ENCODE results near the gene ZBTB7A.

The ZBTB7A gene

DNA sequence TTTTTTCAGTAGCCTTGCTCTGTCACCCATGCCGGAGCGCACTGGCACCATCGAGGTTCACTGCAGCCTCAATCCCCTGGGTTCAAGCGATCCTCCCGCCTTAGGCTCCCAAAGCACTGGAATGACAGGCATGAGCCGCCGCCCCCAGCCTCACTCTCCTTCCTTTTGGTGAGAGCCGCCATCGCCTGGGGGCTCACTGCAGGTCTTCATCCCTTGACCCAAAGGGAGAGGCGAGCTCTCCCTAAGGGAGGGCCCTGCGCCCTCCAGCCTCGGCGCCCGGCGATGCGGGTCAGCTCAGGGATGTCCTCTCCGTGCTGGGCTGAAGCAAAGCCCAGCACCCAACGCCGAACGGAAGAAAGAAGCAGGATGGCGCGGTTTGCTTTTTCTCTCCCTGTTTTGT is 23.2 kb upstream of the ZBTB7A start:
- H3K9ac ChIP-seq (ENCODE audit: low read depth, low read length) = no peak overlapping the region
- no peaks in the 10 kb centered on the region for H3K9me3 ChIP-seq (ENCODE audit: control insufficient read depth, insufficient read depth, low read length)
- peaks cover 40% of the 10 kb centered on the region for H3K36me3 ChIP-seq (ENCODE audit: control insufficient read depth, insufficient read depth, low read length)
- no peaks in the 10 kb centered on the region for H3K27me3 ChIP-seq (ENCODE audit: control insufficient read depth, insufficient read depth, low read length)
- H3K4me1 ChIP-seq (ENCODE audit: control insufficient read depth, insufficient read depth, low read length) = no peaks in the 10 kb centered on the region
- H3K4me3 ChIP-seq (ENCODE audit: low read depth, low read length) = no peak overlapping the region

DNA sequence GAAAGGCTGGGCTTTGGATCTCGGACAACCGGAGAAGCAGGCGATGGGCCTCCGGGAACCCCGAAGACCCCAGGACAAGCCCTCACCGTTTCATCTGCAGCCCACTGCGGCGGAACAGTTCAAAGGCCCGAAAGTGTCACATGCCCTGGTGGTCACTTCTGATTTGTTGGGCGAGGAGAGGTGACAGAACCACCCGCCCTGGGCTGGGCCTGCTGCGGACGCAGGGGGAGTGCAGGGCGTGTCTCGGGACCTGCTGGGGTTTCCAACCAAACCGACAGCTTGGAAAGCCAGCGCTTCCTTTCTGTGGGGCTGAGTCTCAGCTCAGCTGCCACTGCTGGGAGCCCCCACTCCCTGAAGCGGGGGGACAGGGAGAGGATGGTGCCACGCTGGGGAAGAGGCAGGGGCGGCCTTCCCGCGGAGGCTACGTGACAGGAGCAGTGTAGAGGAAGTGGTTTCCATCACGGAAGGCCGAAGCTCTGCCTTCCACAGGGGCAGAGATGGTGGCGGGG is 22.8 kb upstream of the ZBTB7A start:
- H3K9me3 ChIP-seq (ENCODE audit: control insufficient read depth, insufficient read depth, low read length) = no peaks in the 10 kb centered on the region
- H3K27me3 ChIP-seq (ENCODE audit: control insufficient read depth, insufficient read depth, low read length) = no peaks in the 10 kb centered on the region
- H3K4me1 ChIP-seq (ENCODE audit: control insufficient read depth, insufficient read depth, low read length) = no peaks in the 10 kb centered on the region
- peaks cover 35% of the 10 kb centered on the region for H3K36me3 ChIP-seq (ENCODE audit: control insufficient read depth, insufficient read depth, low read length)
- no peak overlapping the region for H3K4me3 ChIP-seq (ENCODE audit: low read depth, low read length)
- H3K9ac ChIP-seq (ENCODE audit: low read depth, low read length) = no peak overlapping the region

DNA sequence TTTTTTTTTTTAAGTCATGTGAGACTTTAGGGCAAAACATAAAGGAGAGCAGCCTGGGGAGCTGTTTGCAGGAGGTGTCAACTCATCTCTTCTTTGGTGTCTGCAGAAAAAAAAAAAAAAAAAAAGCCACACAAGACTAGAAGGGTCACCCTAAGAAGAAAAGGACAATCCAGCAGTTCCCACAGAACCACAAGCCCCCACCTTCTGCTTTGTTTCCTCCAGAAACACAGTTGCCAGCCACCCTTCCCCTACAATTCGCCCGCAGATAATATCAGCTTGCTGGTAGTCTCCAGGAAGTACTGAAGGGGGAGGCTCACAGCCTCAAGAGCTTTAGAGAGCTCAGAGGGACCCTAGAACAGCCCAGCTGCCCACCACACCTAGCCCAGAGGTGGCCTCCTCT is 22.3 kb upstream of the ZBTB7A start:
- peaks cover 30% of the 10 kb centered on the region for H3K36me3 ChIP-seq (ENCODE audit: control insufficient read depth, insufficient read depth, low read length)
- H3K9me3 ChIP-seq (ENCODE audit: control insufficient read depth, insufficient read depth, low read length) = no peaks in the 10 kb centered on the region
- no peak overlapping the region for H3K4me3 ChIP-seq (ENCODE audit: low read depth, low read length)
- no peaks in the 10 kb centered on the region for H3K4me1 ChIP-seq (ENCODE audit: control insufficient read depth, insufficient read depth, low read length)
- no peaks in the 10 kb centered on the region for H3K27me3 ChIP-seq (ENCODE audit: control insufficient read depth, insufficient read depth, low read length)
- no peak overlapping the region for H3K9ac ChIP-seq (ENCODE audit: low read depth, low read length)

DNA sequence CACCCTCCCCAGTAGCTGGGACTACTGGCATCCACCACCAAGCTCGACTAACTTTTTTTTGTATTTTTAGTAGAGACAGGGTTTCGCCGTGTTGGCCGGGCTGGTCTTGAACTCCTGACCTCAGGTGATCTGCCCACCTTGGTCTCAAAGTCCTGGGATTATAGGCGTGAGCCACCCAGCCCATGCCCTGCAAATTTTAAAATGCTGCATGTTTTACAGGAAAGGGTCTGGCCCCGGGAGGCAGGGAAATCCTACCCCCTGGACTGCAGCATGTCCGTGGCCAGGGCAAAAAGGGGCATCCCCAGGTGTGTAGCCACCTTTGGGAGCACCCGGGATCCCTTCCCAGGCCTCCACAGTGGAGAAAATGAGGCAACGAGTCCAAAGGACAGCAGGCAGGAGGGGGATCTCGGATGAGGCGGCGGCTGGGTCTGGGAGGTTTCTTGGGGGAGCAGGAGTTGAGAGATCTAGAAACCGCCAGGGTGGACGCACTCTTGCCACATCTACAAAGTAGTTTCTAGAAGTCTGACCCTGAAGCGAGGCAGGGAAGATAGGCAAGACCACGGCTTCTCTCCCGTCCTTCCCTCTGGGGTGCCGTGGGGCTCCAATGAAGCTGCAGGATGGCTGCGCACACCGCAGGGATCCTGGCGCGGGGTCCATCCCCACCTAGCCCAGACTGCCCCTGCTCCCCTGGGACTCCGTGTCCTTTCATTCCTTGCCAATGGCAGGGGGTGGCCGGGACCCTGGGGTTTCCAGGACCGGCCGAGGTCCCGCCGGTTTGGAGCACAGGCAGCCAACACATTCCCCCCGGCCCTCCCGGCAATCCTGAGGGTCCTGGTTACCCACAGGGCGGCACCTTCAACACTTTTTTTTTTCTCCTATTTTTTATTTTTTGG is 21.3 kb upstream of the ZBTB7A start:
- Histone ChIP-seq H3K4me1 (ENCODE audit: control insufficient read depth, insufficient read depth, low read length) (no peaks in the 10 kb centered on the region), H3K9ac (ENCODE audit: low read depth, low read length) (no peak overlapping the region)

DNA sequence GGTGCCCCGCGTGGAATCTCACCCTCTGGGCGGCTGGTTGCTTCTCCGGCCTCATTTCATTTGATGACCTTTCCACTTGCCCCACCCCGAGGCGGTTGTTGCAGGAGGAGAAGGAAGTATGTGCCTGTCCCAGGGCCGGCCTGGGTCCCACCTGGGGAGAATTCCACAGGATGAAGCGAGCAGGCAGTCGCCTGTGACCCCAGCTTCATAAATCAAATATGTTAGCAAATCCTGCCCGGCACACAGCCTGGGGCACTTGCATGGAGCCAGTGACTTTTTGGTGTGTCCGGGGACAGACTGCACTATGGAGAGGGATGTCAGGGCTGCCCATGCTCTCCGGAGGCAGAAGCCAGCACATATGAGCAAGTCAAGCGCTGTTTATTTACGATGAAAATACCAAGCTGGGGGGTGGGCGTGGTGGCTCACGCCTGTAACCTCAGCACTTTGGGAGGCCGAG is 19.7 kb upstream of the ZBTB7A start:
- H3K9ac ChIP-seq (ENCODE audit: low read depth, low read length) = no peak overlapping the region
- H3K4me1 ChIP-seq (ENCODE audit: control insufficient read depth, insufficient read depth, low read length) = no peaks in the 10 kb centered on the region
- peaks cover 17% of the 10 kb centered on the region for H3K36me3 ChIP-seq (ENCODE audit: control insufficient read depth, insufficient read depth, low read length)
- H3K27me3 ChIP-seq (ENCODE audit: control insufficient read depth, insufficient read depth, low read length) = no peaks in the 10 kb centered on the region
- no peak overlapping the region for H3K4me3 ChIP-seq (ENCODE audit: low read depth, low read length)
- no peaks in the 10 kb centered on the region for H3K9me3 ChIP-seq (ENCODE audit: control insufficient read depth, insufficient read depth, low read length)

More for the DNA sequence above, 21.3 kb upstream of the ZBTB7A start:
- H3K4me3 ChIP-seq (ENCODE audit: low read depth, low read length) = no peak overlapping the region
- no peaks in the 10 kb centered on the region for H3K9me3 ChIP-seq (ENCODE audit: control insufficient read depth, insufficient read depth, low read length)
- peaks cover 25% of the 10 kb centered on the region for H3K36me3 ChIP-seq (ENCODE audit: control insufficient read depth, insufficient read depth, low read length)
- no peaks in the 10 kb centered on the region for H3K27me3 ChIP-seq (ENCODE audit: control insufficient read depth, insufficient read depth, low read length)

DNA sequence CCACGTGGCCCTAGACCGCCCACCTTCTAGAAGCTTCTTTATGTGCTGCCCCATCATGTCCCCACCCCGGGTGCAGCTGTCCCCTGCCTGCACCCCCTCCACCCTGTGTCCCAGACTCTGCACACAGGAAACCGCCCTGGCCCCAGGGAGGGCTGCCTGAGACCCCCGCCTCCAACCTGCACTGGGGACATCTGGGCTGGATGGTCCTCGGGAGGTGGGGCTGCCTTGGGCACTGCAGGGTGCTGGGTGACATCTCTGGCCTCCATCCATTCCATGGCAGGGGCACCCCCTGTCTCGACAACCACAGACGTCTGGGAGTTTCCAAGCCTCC is 17.8 kb upstream of the ZBTB7A start:
- Histone ChIP-seq H3K27me3 (ENCODE audit: control insufficient read depth, insufficient read depth, low read length) (no peaks in the 10 kb centered on the region), H3K9ac (ENCODE audit: low read depth, low read length) (no peak overlapping the region), H3K4me3 (ENCODE audit: low read depth, low read length) (no peak overlapping the region), H3K36me3 (ENCODE audit: control insufficient read depth, insufficient read depth, low read length) (peaks cover 4% of the 10 kb centered on the region), H3K4me1 (ENCODE audit: control insufficient read depth, insufficient read depth, low read length) (no peaks in the 10 kb centered on the region), H3K9me3 (ENCODE audit: control insufficient read depth, insufficient read depth, low read length) (no peaks in the 10 kb centered on the region)

DNA sequence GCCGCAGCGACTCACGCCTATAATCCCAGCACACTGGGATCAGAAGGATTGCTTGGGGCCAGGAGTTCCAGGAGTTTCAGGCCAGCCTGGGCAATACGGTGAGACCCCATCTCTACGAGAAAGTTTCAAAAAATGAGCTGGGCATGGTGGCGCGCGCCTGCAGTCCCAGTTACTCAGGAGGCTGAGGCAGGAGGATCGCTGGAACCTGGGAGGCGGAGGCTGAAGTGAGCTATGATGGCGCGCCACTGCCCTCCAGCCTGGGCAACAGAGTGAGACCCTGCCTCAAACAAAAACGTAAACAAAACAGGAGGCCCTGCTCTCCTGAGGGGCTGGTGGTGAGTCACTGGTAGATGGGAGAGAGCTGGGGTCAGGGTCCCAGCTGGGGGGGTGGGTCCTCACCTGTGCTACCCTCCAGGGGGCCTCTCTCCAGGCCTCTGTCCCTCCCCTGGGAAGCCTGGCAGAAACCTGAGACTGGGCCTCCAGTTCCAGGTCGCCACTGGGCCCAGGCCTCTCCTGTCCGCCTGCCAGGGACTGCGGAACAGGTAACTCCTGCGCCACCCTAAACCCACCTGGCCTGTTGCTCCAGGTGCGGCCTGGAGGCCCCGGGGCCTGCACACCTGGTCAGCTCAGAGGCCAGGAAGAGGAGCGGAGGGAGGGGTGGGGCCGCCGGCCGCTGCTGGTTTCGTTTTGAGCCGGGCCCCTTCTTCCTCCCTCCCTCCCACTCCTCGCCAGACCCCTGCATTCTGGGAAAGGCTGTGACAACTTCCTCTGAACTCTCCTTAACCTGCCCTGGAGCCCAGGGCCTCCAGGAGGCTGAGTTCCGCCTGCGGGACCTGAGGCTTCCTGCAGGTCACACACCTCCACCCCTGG is 17.2 kb upstream of the ZBTB7A start:
- H3K4me1 ChIP-seq (ENCODE audit: control insufficient read depth, insufficient read depth, low read length) = no peaks in the 10 kb centered on the region
- no peaks in the 10 kb centered on the region for H3K27me3 ChIP-seq (ENCODE audit: control insufficient read depth, insufficient read depth, low read length)
- no peak overlapping the region for H3K4me3 ChIP-seq (ENCODE audit: low read depth, low read length)
- H3K9ac ChIP-seq (ENCODE audit: low read depth, low read length) = no peak overlapping the region
- H3K36me3 ChIP-seq (ENCODE audit: control insufficient read depth, insufficient read depth, low read length) = no peaks in the 10 kb centered on the region
- H3K9me3 ChIP-seq (ENCODE audit: control insufficient read depth, insufficient read depth, low read length) = no peaks in the 10 kb centered on the region

DNA sequence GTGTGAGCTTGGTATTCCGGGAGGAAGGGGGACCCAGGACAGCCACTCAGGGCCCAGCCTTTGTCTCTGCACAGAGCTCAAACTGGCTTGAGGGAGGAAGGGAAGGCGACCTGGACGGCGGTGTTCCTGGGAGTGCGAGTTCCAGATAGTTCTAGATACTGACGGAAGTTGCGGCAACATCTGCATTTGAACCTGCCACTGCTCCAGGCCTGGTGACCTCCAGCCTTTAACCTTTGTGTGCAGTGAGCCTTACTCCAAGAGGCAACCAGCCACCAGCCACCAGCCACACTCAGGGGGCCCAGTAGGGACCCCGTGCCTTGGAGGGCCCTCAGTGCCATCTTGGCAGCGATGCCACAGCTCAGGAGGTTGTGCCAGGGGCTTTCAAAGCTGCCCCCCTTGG is 15.5 kb upstream of the ZBTB7A start:
- Histone ChIP-seq H3K27me3 (ENCODE audit: control insufficient read depth, insufficient read depth, low read length) (no peaks in the 10 kb centered on the region), H3K4me3 (ENCODE audit: low read depth, low read length) (no peak overlapping the region), H3K9ac (ENCODE audit: low read depth, low read length) (no peak overlapping the region), H3K4me1 (ENCODE audit: control insufficient read depth, insufficient read depth, low read length) (peaks cover 3% of the 10 kb centered on the region), H3K9me3 (ENCODE audit: control insufficient read depth, insufficient read depth, low read length) (no peaks in the 10 kb centered on the region), H3K36me3 (ENCODE audit: control insufficient read depth, insufficient read depth, low read length) (no peaks in the 10 kb centered on the region)

DNA sequence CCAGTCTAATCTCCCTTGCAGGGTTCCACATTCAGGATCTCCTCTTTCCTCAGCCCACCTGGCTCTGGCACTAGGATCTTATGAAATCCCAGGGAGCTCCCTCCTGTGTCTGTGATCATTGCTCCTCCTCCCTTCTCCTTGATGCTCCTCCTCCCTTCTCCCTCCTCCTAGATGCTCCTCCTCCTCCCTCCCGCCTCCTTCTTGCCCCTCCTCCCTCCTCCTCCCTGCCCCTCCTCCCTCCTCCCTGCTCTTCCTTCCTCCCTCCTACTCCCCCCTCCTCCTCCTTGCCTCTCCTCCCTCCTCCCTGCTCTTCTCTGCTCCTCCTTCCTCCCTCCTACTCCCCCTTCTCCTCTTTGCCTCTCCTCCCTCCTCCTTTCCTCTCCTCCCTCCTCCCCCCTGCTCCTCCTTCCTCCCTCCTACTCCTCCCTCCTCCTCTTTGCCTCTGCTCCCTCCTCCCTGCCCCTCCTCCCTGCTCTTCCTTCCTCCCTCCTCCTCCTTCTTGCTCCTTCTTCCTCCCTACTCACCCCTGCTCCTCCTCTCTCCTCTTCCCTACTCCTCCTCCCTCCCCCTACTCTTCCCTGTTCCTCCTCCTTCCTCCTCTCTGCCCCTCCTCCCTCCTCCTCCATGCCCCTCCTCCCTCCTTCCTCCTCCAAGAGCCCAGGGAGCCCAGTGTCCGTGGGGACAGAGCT is 14.9 kb upstream of the ZBTB7A start:
- H3K9ac ChIP-seq (ENCODE audit: low read depth, low read length) = no peak overlapping the region
- H3K4me3 ChIP-seq (ENCODE audit: low read depth, low read length) = no peak overlapping the region
- no peaks in the 10 kb centered on the region for H3K9me3 ChIP-seq (ENCODE audit: control insufficient read depth, insufficient read depth, low read length)
- peaks cover 5% of the 10 kb centered on the region for H3K4me1 ChIP-seq (ENCODE audit: control insufficient read depth, insufficient read depth, low read length)
- no peaks in the 10 kb centered on the region for H3K36me3 ChIP-seq (ENCODE audit: control insufficient read depth, insufficient read depth, low read length)
- H3K27me3 ChIP-seq (ENCODE audit: control insufficient read depth, insufficient read depth, low read length) = no peaks in the 10 kb centered on the region

DNA sequence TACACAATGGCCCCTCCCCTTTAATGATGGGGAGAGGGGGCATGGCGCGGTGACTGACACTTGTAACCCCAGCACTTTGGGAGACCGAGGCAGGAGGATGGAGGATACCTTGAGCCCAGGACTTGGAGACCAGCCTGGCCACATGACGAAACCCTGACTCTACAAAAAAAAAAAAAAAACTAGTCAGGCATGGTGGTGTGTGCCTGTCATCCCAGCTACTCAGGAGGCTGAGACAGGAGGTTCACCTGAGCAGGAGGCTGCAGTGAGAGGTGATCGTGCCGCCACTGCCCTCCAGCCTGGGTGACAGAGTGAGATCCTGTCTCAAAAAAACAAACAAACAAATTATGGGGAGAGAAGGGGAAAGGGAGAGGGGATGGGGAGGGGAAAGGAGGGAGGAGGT is 13.8 kb upstream of the ZBTB7A start:
- no peaks in the 10 kb centered on the region for H3K36me3 ChIP-seq (ENCODE audit: control insufficient read depth, insufficient read depth, low read length)
- H3K9me3 ChIP-seq (ENCODE audit: control insufficient read depth, insufficient read depth, low read length) = no peaks in the 10 kb centered on the region
- H3K4me1 ChIP-seq (ENCODE audit: control insufficient read depth, insufficient read depth, low read length) = peaks cover 5% of the 10 kb centered on the region
- H3K4me3 ChIP-seq (ENCODE audit: low read depth, low read length) = no peak overlapping the region
- no peaks in the 10 kb centered on the region for H3K27me3 ChIP-seq (ENCODE audit: control insufficient read depth, insufficient read depth, low read length)
- H3K9ac ChIP-seq (ENCODE audit: low read depth, low read length) = no peak overlapping the region

DNA sequence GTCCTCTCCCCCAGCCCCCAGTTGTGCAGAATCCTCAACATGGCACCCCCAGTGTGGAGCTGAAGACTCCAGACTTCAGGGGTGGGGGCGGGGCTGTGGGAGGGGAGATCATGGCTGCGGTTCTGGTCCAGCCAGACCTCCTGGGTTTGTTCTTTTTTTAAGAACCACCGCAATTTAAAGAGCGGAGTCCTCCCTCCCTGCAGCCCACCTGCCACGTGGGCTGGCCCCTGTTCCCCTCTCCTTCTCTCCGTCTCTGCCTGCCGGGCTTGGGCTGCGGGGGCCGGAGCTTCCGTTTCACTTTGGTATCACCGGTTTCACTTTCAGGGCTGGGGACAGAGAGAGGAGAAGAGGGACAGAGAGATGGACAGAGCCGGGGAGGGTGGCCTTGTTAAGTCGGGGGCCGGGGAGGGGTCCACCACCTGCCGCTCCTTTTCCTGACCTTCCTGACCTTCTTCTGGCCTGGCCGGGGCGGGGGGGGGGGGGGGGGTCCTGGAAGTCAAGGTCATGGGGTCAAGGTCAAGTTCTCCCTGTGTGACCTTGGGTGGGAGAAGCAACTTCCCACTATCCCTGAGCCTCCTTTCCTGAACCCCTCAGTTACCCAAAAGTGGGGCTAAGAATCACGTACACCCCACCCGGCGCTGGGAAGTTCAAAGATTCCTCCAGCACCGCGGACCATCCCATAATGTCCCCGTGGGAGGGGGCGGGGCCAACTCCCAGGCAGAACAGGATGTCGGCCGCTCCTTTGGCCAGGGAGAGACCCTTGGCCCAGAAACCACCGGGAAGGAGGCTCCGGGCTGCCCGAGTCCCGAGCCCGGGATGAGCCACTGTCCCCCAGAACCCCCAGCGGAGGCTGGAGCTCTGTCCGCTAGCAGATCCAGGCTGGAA is 11.3 kb upstream of the ZBTB7A start:
- no peaks in the 10 kb centered on the region for H3K9me3 ChIP-seq (ENCODE audit: control insufficient read depth, insufficient read depth, low read length)
- H3K27me3 ChIP-seq (ENCODE audit: control insufficient read depth, insufficient read depth, low read length) = no peaks in the 10 kb centered on the region
- no peak overlapping the region for H3K9ac ChIP-seq (ENCODE audit: low read depth, low read length)
- H3K4me3 ChIP-seq (ENCODE audit: low read depth, low read length) = peak overlapping the region; percentile 13
- H3K36me3 ChIP-seq (ENCODE audit: control insufficient read depth, insufficient read depth, low read length) = no peaks in the 10 kb centered on the region
- H3K4me1 ChIP-seq (ENCODE audit: control insufficient read depth, insufficient read depth, low read length) = peaks cover 5% of the 10 kb centered on the region
